GM18907 (cell line): Measurements from ENCODE around the gene PROSER3.

Source experiments
- ATAC-seq: cut with Tn5 transposase; IDR thresholded peaks from one replicate; pipeline ENCODE4 v1.9.1; 2021; ENCODE audit warnings: mild to moderate bottlenecking, moderate library complexity; ENCODE audit not compliant: unreplicated experiment

The PROSER3 gene

DNA sequence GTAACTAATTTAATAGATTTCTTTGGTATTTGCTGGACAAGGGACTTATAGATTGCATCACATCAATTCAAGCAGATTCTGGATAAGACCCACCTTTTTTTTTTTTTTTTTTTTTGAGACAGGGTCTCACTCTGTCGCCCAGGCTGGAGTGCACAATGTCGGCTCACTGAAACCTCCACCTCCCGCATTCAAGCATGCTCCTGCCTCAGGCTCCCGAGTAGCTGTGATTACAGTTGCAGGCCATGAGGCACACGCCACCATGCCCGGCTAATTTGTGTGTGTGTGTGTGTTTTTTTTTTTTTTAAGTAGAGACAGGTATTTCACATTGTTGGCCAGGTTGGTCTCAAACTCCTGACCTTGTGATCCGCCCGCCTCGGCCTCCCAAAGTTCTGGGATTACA lies 58.9 kb downstream of the PROSER3 start:
- no peak for ATAC-seq

DNA sequence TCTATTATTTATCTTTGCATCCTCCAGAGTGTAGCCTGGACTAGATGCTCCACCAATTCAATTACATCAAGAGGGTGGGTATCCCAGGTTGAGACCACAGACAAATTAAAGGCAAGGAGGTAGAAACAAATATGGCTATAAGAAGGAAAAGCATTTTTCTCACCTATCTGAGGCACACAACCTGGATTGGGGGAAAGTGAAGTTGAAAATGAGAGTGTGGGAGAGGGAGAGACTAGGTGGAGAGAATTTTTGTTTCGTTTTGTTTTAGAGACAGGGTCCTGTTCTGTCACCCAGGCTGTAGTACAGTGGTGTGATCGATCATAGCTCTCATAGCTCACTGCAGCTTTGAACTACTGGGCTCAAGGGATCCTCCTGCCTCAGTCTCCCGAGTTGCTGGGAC lies 60.5 kb downstream of the PROSER3 start:
- ATAC-seq, result no peak
